Measurements from ENCODE around the gene TRAPPC10. TPM values are rescaled to one million over a fixed set of nuclear protein-coding genes. Genes with fewer than 3 reads are reported as not detected.
A peak's percentile ranks its signal among the peaks of the same experiment; 100 is the strongest.

TRAPPC10 gene
- total RNA-seq, 4 donors from 2014 or later, result 38.6 to 77.8 (median 55.3) TPM

- H3K27me3 ChIP-seq, result no peaks in the 10 kb centered on the region
- WGBS, 2 donors, result 29 to 33% methylated on average over 8 of the region's 8 CpGs
- no peaks in the 10 kb centered on the region for H3K9me3 ChIP-seq
- DNase-seq, result peak in 1 of 2 donors; percentile 16
- intact Hi-C loops (cut with DNase I), result no loop called here
- TF ChIP-seq POLR2A (IDR thresholded peaks at IDR 0.05), result no peak
- TF ChIP-seq CTCF (IDR thresholded peaks at IDR 0.05), result no peak
- H3K4me3 ChIP-seq (replicated peaks in 1 of 3), result peak overlapping the region; percentile 84 to 91 (median 87)
- no peaks in the 10 kb centered on the region for H3K36me3 ChIP-seq
- peaks cover 5 to 15% of the 10 kb centered on the region in 2 donors for H3K4me1 ChIP-seq
- H3K27ac ChIP-seq, result peak overlapping the region in 2 of 3 donors; percentile 80 to 86
These were observed 1.4 kb downstream of the TRAPPC10 start for GRCh38 chr21:44013380-44014088.

GRCh38 chr21:44017601-44018000 lies 5.5 kb downstream of the TRAPPC10 start:
- Histone ChIP-seq H3K27me3 (no peaks in the 10 kb centered on the region), H3K4me1 (peaks cover 10 to 14% of the 10 kb centered on the region in 2 donors), H3K27ac (no peak overlapping the region), H3K4me3 (replicated peaks in 1 of 3) (no peak overlapping the region), H3K9me3 (no peaks in the 10 kb centered on the region), H3K36me3 (no peaks in the 10 kb centered on the region)
- no peak for TF ChIP-seq POLR2A (IDR thresholded peaks at IDR 0.05)
- no peak for TF ChIP-seq CTCF (IDR thresholded peaks at IDR 0.05)
- DNase-seq, result no peak
- 92% methylated on average over 9 of the region's 9 CpGs for WGBS, 2 donors
- intact Hi-C loops (cut with DNase I), result no loop called here

DNA sequence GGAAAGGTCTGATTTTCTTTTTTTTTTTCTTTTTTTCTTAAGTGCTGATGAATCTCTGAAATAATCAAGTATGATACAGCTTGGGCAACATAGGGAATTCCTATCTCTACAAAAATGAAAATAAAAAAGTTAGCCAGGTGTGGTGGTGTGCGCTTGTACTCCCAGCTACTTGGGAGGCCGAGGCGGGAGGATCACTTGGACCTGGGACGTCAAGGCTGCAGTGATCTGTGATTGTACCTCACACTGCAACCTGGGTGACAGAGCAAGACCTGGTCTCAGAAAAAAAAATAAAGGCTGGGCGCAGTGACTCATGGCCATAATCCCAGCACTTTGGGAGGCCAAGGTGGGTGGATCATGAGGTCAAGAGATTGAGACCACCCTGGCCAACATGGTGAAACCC lies 6.0 kb downstream of the TRAPPC10 start:
- TF ChIP-seq CTCF (IDR thresholded peaks at IDR 0.05), result no peak
- no peak for TF ChIP-seq POLR2A (IDR thresholded peaks at IDR 0.05)
- DNase-seq, result no peak
- Histone ChIP-seq H3K27ac (no peak overlapping the region), H3K36me3 (no peaks in the 10 kb centered on the region), H3K27me3 (no peaks in the 10 kb centered on the region), H3K4me1 (peaks cover 8 to 14% of the 10 kb centered on the region in 2 donors), H3K4me3 (replicated peaks in 1 of 3) (no peak overlapping the region), H3K9me3 (no peaks in the 10 kb centered on the region)
- 95 to 97% methylated on average over 5 of the region's 5 CpGs for WGBS, 2 donors
- intact Hi-C loops (cut with DNase I), result no loop called here

- no peaks in the 10 kb centered on the region for H3K36me3 ChIP-seq
- intact Hi-C loops (cut with DNase I), result no loop called here
- no peaks in the 10 kb centered on the region for H3K27me3 ChIP-seq
- TF ChIP-seq POLR2A (IDR thresholded peaks at IDR 0.05) (no peak), CTCF (IDR thresholded peaks at IDR 0.05) (no peak)
- 82 to 87% methylated on average over 10 of the region's 10 CpGs for WGBS, 2 donors
- H3K9me3 ChIP-seq, result no peaks in the 10 kb centered on the region
- peaks cover 0 to 9% of the 10 kb centered on the region in 2 donors for H3K4me1 ChIP-seq
- DNase-seq, result no peak
- H3K27ac ChIP-seq, result no peak overlapping the region
- no peak overlapping the region for H3K4me3 ChIP-seq (replicated peaks in 1 of 3)
These were observed 6.9 kb downstream of the TRAPPC10 start for GRCh38 chr21:44018813-44019567.

DNA sequence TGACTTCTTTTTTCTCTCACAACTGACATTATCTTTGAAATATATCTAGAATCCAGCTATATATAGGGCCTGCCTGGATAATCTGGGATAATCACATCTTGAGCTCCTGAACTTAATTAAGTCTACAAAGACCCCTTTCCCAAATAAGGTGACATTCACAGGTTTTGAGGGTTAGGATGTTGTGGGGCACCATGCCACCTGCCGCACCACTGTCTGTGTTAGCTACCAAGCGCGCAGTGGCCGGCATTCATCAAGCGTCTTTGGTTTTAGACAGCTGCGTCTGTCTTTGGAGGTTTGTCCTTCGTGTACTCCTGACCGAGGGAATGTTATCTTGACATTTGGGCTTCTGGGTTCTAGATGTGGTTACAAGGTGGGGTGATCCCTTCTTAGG lies 7.5 kb downstream of the TRAPPC10 start:
- Histone ChIP-seq H3K27ac (no peak overlapping the region), H3K4me3 (replicated peaks in 1 of 3) (no peak overlapping the region), H3K27me3 (no peaks in the 10 kb centered on the region), H3K36me3 (no peaks in the 10 kb centered on the region), H3K9me3 (no peaks in the 10 kb centered on the region), H3K4me1 (peaks cover 0 to 14% of the 10 kb centered on the region in 2 donors)
- intact Hi-C loops (cut with DNase I), result no loop called here
- WGBS, 2 donors, result 97 to 98% methylated on average over 8 of the region's 8 CpGs
- no peak for TF ChIP-seq POLR2A (IDR thresholded peaks at IDR 0.05)
- TF ChIP-seq CTCF (IDR thresholded peaks at IDR 0.05), result no peak
- no peak for DNase-seq

Measured in thyroid gland (tissue), 4 donors.